CD4-positive, alpha-beta T cell treated with Interleukin-15 for 4 hours (primary cell): ENCODE measurements around the gene C2CD5.
"Not testable (repeated sequence)": the region's sequence is repeated elsewhere in the genome, so short reads cannot be mapped to it uniquely, and the experiment has no call there.

Experiments used
- DNase-seq: peaks from one replicate; pipeline ENCODE4 v3.0.0-alpha.2; 2020; ENCODE audit warnings: low spot score

Gene C2CD5

GRCh38 chr12:22477894-22478287, 66.5 kb downstream of the C2CD5 start:
- no peak for DNase-seq

- DNase-seq: no peak
Observed at GRCh38 chr12:22477166-22477893, 67.0 kb downstream of the C2CD5 start.

- DNase-seq: no peak
Observed at GRCh38 chr12:22476133-22476532, 68.2 kb downstream of the C2CD5 start.

GRCh38 chr12:22474970-22475720, 69.2 kb downstream of the C2CD5 start:
- no peak for DNase-seq

- no peak for DNase-seq
Observed at GRCh38 chr12:22473212-22473611, 71.1 kb downstream of the C2CD5 start.

GRCh38 chr12:22467190-22467589, 77.2 kb downstream of the C2CD5 start:
- no peak for DNase-seq

- no peak for DNase-seq
Observed at GRCh38 chr12:22463306-22463705, 81.0 kb downstream of the C2CD5 start.

GRCh38 chr12:22461786-22462185, 82.6 kb downstream of the C2CD5 start:
- DNase-seq: no peak

GRCh38 chr12:22459838-22460490, 84.4 kb downstream of the C2CD5 start:
- peak; percentile 60 for DNase-seq

- no peak for DNase-seq
Observed at GRCh38 chr12:22458298-22458937, 85.9 kb downstream of the C2CD5 start.

- no peak for DNase-seq
Observed at GRCh38 chr12:22457085-22457484, 87.3 kb downstream of the C2CD5 start.

- DNase-seq: no peak
Observed at GRCh38 chr12:22453511-22453910, 90.8 kb downstream of the C2CD5 start.

GRCh38 chr12:22447223-22447622, 97.1 kb downstream of the C2CD5 start:
- DNase-seq: no peak

GRCh38 chr12:22444317-22444665, 100.1 kb downstream of the C2CD5 start:
- not testable (repeated sequence) for DNase-seq

GRCh38 chr12:22443379-22444316, 100.7 kb downstream of the C2CD5 start:
- DNase-seq: peak; percentile 79

- DNase-seq: no peak
Observed at GRCh38 chr12:22437031-22437806, 107.1 kb downstream of the C2CD5 start.

- DNase-seq: no peak
Observed at GRCh38 chr12:22435583-22435982, 108.8 kb downstream of the C2CD5 start.

- DNase-seq: no peak
Observed at GRCh38 chr12:22431693-22432251, 112.6 kb downstream of the C2CD5 start.

- DNase-seq: no peak
Observed at GRCh38 chr12:22416801-22417200, 127.5 kb downstream of the C2CD5 start.
